MCF 10A (cell line): Measurements from ENCODE around the gene ALDH1L1. TPM values are rescaled to one million over a fixed set of nuclear protein-coding genes. Genes with fewer than 3 reads are reported as not detected.

ENCODE experiments used
- BruUV-seq: library from RNA; stranded (reverse); fragments of 400-500 nt; replicated peaks from 2 replicates; lab custom pipeline; 2021; lab: Mats Ljungman, UMichigan
- CTCF ChIA-PET: fragments of 300-600 bp; sonication (Branson Sonifier 250); formaldehyde crosslinking; extraction: SDS; loops from one replicate; lab custom pipeline; 2021; ENCODE audit warnings: antibody characterized with exemption, inconsistent platforms; lab: Yijun Ruan, JAX
- POLR2A ChIA-PET: fragments of 300-600, 350-650 bp; sonication (Branson Sonifier 250); formaldehyde crosslinking; extraction: SDS; loops from one replicate; lab custom pipeline; 2020; ENCODE audit warnings: antibody characterized with exemption, inconsistent platforms; lab: Yijun Ruan, JAX
- DNase-seq: peaks from one replicate; pipeline ENCODE4 v3.0.0-alpha.2; 2018; ENCODE audit not compliant: unreplicated experiment
- H3K27ac Mint-ChIP-seq: one replicate; pipeline ENCODE4 v1.8.0; 2022; ENCODE audit warnings: mild to moderate bottlenecking, low read depth, mixed read lengths; ENCODE audit not compliant: unreplicated experiment
- H3K27me3 Mint-ChIP-seq: one replicate; pipeline ENCODE4 v1.8.0; 2022; ENCODE audit warnings: mixed read lengths; ENCODE audit not compliant: insufficient read depth, unreplicated experiment
- H3K36me3 Mint-ChIP-seq: one replicate; pipeline ENCODE4 v1.8.0; 2022; ENCODE audit warnings: mild to moderate bottlenecking, moderate library complexity, mixed read lengths; ENCODE audit not compliant: insufficient read depth, unreplicated experiment
- H3K4me1 Mint-ChIP-seq: one replicate; pipeline ENCODE4 v1.8.0; 2022; ENCODE audit warnings: mixed read lengths; ENCODE audit not compliant: insufficient read depth, unreplicated experiment
- H3K4me3 Mint-ChIP-seq: one replicate; pipeline ENCODE4 v1.8.0; 2022; ENCODE audit warnings: mild to moderate bottlenecking, moderate library complexity, mixed read lengths; ENCODE audit not compliant: unreplicated experiment
- H3K9me3 Mint-ChIP-seq: one replicate; pipeline ENCODE4 v1.8.0; 2022; ENCODE audit warnings: mixed read lengths; ENCODE audit not compliant: unreplicated experiment
- CTCF ChIP-seq: fragments of 200-600 bp; IDR thresholded peaks from one replicate; pipeline ENCODE4 v1.8.0; 2022; ENCODE audit warnings: antibody characterized with exemption, mild to moderate bottlenecking; ENCODE audit not compliant: unreplicated experiment
- intact Hi-C: fragments of 100-400 bp; cut with micrococcal nuclease; formaldehyde crosslinking; loops from 2 replicates; pipeline ENCODE4 v1.14.1; 2022
- total RNA-seq: library from RNA; stranded (reverse); gene quantifications from 2 replicates; pipeline ENCODE4 v1.2.3, GENCODE V29; 2022

ALDH1L1 gene
- total RNA-seq, 1 experiment from 2014 or later = 1.9 TPM

- POLR2A ChIA-PET = no interaction called here
- no TSS peak for BruUV-seq
- intact Hi-C loops = no loop called here
- CTCF ChIA-PET = interaction anchor here (1.1 kb wide), 1 partner anchor 12 kb away, joined by 5 read pairs; no protein-coding TSS in a partner anchor
- no peak for TF ChIP-seq CTCF
- no peaks in the 10 kb centered on the region for H3K4me1 Mint-ChIP-seq
- peaks cover 21% of the 10 kb centered on the region for H3K27me3 Mint-ChIP-seq
- DNase-seq = no peak
- H3K4me3 Mint-ChIP-seq = no peak overlapping the region
- H3K9me3 Mint-ChIP-seq = no peaks in the 10 kb centered on the region
- H3K27ac Mint-ChIP-seq = no peak overlapping the region
- no peaks in the 10 kb centered on the region for H3K36me3 Mint-ChIP-seq
Measured at GRCh38 chr3:126146525-126147146, 33.8 kb downstream of the ALDH1L1 start.

GRCh38 chr3:126146034-126146433 lies 34.4 kb downstream of the ALDH1L1 start:
- H3K4me1 Mint-ChIP-seq = no peaks in the 10 kb centered on the region
- H3K36me3 Mint-ChIP-seq = no peaks in the 10 kb centered on the region
- no peak for DNase-seq
- H3K4me3 Mint-ChIP-seq = no peak overlapping the region
- no peaks in the 10 kb centered on the region for H3K9me3 Mint-ChIP-seq
- intact Hi-C loops = no loop called here
- CTCF ChIA-PET = interaction anchor here (1.1 kb wide), 1 partner anchor 12 kb away, joined by 5 read pairs; no protein-coding TSS in a partner anchor
- no peak overlapping the region for H3K27ac Mint-ChIP-seq
- no peak for TF ChIP-seq CTCF
- peaks cover 27% of the 10 kb centered on the region for H3K27me3 Mint-ChIP-seq
- no TSS peak for BruUV-seq
- POLR2A ChIA-PET = no interaction called here

- Mint-ChIP-seq H3K27ac (no peak overlapping the region), H3K27me3 (peaks cover 51% of the 10 kb centered on the region), H3K36me3 (no peaks in the 10 kb centered on the region), H3K9me3 (no peaks in the 10 kb centered on the region), H3K4me3 (no peak overlapping the region), H3K4me1 (no peaks in the 10 kb centered on the region)
- no TSS peak for BruUV-seq
- no peak for TF ChIP-seq CTCF
- ChIA-PET CTCF (no interaction called here), POLR2A (no interaction called here)
- no peak for DNase-seq
- intact Hi-C loops = no loop called here
Measured at GRCh38 chr3:126142652-126143051, 37.7 kb downstream of the ALDH1L1 start.

- no peak for DNase-seq
- CTCF ChIA-PET = interaction anchor here (0.6 to 2.5 kb wide), 4 partner anchors 57 to 252 kb away, joined by 3 to 15 read pairs (median 5); no protein-coding TSS in a partner anchor
- POLR2A ChIA-PET = no interaction called here
- H3K4me1 Mint-ChIP-seq = no peaks in the 10 kb centered on the region
- no peaks in the 10 kb centered on the region for H3K36me3 Mint-ChIP-seq
- no TSS peak for BruUV-seq
- no peaks in the 10 kb centered on the region for H3K9me3 Mint-ChIP-seq
- TF ChIP-seq CTCF = no peak
- intact Hi-C loops = no loop called here
- peaks cover 43% of the 10 kb centered on the region for H3K27me3 Mint-ChIP-seq
- H3K4me3 Mint-ChIP-seq = no peak overlapping the region
- no peak overlapping the region for H3K27ac Mint-ChIP-seq
Measured at GRCh38 chr3:126137490-126138130, 42.8 kb downstream of the ALDH1L1 start.
